ENCODE results near the gene SLC16A8. TPM values are rescaled to one million over a fixed set of nuclear protein-coding genes. Genes with fewer than 3 reads are reported as not detected.

SLC16A8 gene
- total RNA-seq, 1 donor from 2014 or later, result not detected

GRCh38 chr22:38132794-38133193 is 48.8 kb upstream of the SLC16A8 start:
- DNase-seq (ENCODE audit: low read depth), result no peak
- peaks cover 17% of the 10 kb centered on the region for H3K36me3 Mint-ChIP-seq (ENCODE audit: low read depth, unreplicated experiment)

GRCh38 chr22:38132136-38132535 is 48.2 kb upstream of the SLC16A8 start:
- no peak overlapping the region for H3K27ac Mint-ChIP-seq (ENCODE audit: unreplicated experiment)
- no peak for FAIRE-seq

More at GRCh38 chr22:38132794-38133193, 48.8 kb upstream of the SLC16A8 start:
- no peaks in the 10 kb centered on the region for H3K36me3 ChIP-seq (ENCODE audit: insufficient read depth, low read length)
- Mint-ChIP-seq H3K9me3 (ENCODE audit: unreplicated experiment) (no peaks in the 10 kb centered on the region), H3K4me1 (ENCODE audit: low read depth, unreplicated experiment) (no peaks in the 10 kb centered on the region), H3K4me3 (ENCODE audit: unreplicated experiment) (no peak overlapping the region), H3K27me3 (ENCODE audit: low read depth, unreplicated experiment) (peaks cover 2% of the 10 kb centered on the region), H3K27ac (ENCODE audit: unreplicated experiment) (no peak overlapping the region)
- no peaks in the 10 kb centered on the region for H4K20me1 ChIP-seq (ENCODE audit: insufficient read depth, low read length)
- H3K4me1 ChIP-seq (ENCODE audit: insufficient read depth, low read length), result peaks cover 13% of the 10 kb centered on the region
- no peak overlapping the region for H3K9ac ChIP-seq (ENCODE audit: low read length)
- H3K4me3 ChIP-seq (ENCODE audit: insufficient read depth, low read depth, low read length), result no peak overlapping the region
- no peaks in the 10 kb centered on the region for H3K27me3 ChIP-seq (ENCODE audit: insufficient read depth, low read length)
- no peak for FAIRE-seq
- H3K4me2 ChIP-seq (ENCODE audit: low read length), result no peak overlapping the region
- H3K27ac ChIP-seq (ENCODE audit: low read depth, low read length), result no peak overlapping the region
- no peaks in the 10 kb centered on the region for H3K9me3 ChIP-seq (ENCODE audit: insufficient read depth, low read depth, low read length)
- TF ChIP-seq CTCF (IDR thresholded peaks at IDR 0.05; ENCODE audit: insufficient read depth, low read depth, low read length), result no peak
- no peak for TF ChIP-seq EZH2 (IDR thresholded peaks at IDR 0.05; ENCODE audit: insufficient read depth, low read length)
- no peak overlapping the region for H2AFZ ChIP-seq (ENCODE audit: low read depth, low read length)
- H3K79me2 ChIP-seq (ENCODE audit: insufficient read depth, low read length), result no peaks in the 10 kb centered on the region

More at GRCh38 chr22:38132136-38132535, 48.2 kb upstream of the SLC16A8 start:
- Mint-ChIP-seq H3K4me3 (ENCODE audit: unreplicated experiment) (no peak overlapping the region), H3K36me3 (ENCODE audit: low read depth, unreplicated experiment) (peaks cover 17% of the 10 kb centered on the region), H3K4me1 (ENCODE audit: low read depth, unreplicated experiment) (no peaks in the 10 kb centered on the region), H3K9me3 (ENCODE audit: unreplicated experiment) (no peaks in the 10 kb centered on the region), H3K27me3 (ENCODE audit: low read depth, unreplicated experiment) (no peaks in the 10 kb centered on the region)
- Histone ChIP-seq H3K4me1 (ENCODE audit: insufficient read depth, low read length) (peaks cover 13% of the 10 kb centered on the region), H3K79me2 (ENCODE audit: insufficient read depth, low read length) (no peaks in the 10 kb centered on the region), H3K9ac (ENCODE audit: low read length) (no peak overlapping the region), H3K4me3 (ENCODE audit: insufficient read depth, low read depth, low read length) (no peak overlapping the region), H3K36me3 (ENCODE audit: insufficient read depth, low read length) (no peaks in the 10 kb centered on the region), H3K27ac (ENCODE audit: low read depth, low read length) (no peak overlapping the region), H4K20me1 (ENCODE audit: insufficient read depth, low read length) (no peaks in the 10 kb centered on the region), H3K9me3 (ENCODE audit: insufficient read depth, low read depth, low read length) (no peaks in the 10 kb centered on the region), H3K4me2 (ENCODE audit: low read length) (no peak overlapping the region), H2AFZ (ENCODE audit: low read depth, low read length) (no peak overlapping the region), H3K27me3 (ENCODE audit: insufficient read depth, low read length) (no peaks in the 10 kb centered on the region)
- TF ChIP-seq EZH2 (IDR thresholded peaks at IDR 0.05; ENCODE audit: insufficient read depth, low read length), result no peak
- no peak for TF ChIP-seq CTCF (IDR thresholded peaks at IDR 0.05; ENCODE audit: insufficient read depth, low read depth, low read length)
- no peak for DNase-seq (ENCODE audit: low read depth)

Data from astrocyte (in vitro differentiated cells and primary cell).